ENCODE data around the gene CCDC74B.
"Not testable (repeated sequence)": the region's sequence is repeated elsewhere in the genome, so short reads cannot be mapped to it uniquely, and the experiment has no call there.

Gene CCDC74B

GRCh38 chr2:130158631-130159030 lies 13.7 kb upstream of the CCDC74B start:
- H3K4me3 ChIP-seq (replicated peaks; ENCODE audit: low read depth, low read length) = no peak overlapping the region
- TF ChIP-seq CTCF (IDR thresholded peaks at IDR 0.05; ENCODE audit: low read length, missing control alignments) = no peak
- no peak for DNase-seq (ENCODE audit: low read depth)

- H3K4me3 ChIP-seq (replicated peaks; ENCODE audit: low read depth, low read length); DNase-seq (ENCODE audit: low read depth): not testable (repeated sequence)
Measured at GRCh38 chr2:130157825-130158514, 13.1 kb upstream of the CCDC74B start.

GRCh38 chr2:130157354-130157753 lies 12.4 kb upstream of the CCDC74B start:
- H3K4me3 ChIP-seq (replicated peaks; ENCODE audit: low read depth, low read length); DNase-seq (ENCODE audit: low read depth): not testable (repeated sequence)

- H3K4me3 ChIP-seq (replicated peaks; ENCODE audit: low read depth, low read length) = no peak overlapping the region
- no peak for DNase-seq (ENCODE audit: low read depth)
- no peak for TF ChIP-seq CTCF (IDR thresholded peaks at IDR 0.05; ENCODE audit: low read length, missing control alignments)
Measured at GRCh38 chr2:130156624-130157004, 11.7 kb upstream of the CCDC74B start.

- TF ChIP-seq CTCF (IDR thresholded peaks at IDR 0.05; ENCODE audit: low read length, missing control alignments) = peak; percentile 58
- H3K4me3 ChIP-seq (replicated peaks; ENCODE audit: low read depth, low read length) = not testable (repeated sequence)
- DNase-seq (ENCODE audit: low read depth) = peak; percentile 63
Measured at GRCh38 chr2:130155956-130156623, 11.2 kb upstream of the CCDC74B start.

- no peak for DNase-seq (ENCODE audit: low read depth)
- no peak for TF ChIP-seq CTCF (IDR thresholded peaks at IDR 0.05; ENCODE audit: low read length, missing control alignments)
Measured at GRCh38 chr2:130154773-130155765, 10.2 kb upstream of the CCDC74B start.

GRCh38 chr2:130154423-130154770 lies 9.5 kb upstream of the CCDC74B start:
- DNase-seq (ENCODE audit: low read depth); H3K4me3 ChIP-seq (replicated peaks; ENCODE audit: low read depth, low read length): not testable (repeated sequence)

More at GRCh38 chr2:130154773-130155765, 10.2 kb upstream of the CCDC74B start:
- H3K4me3 ChIP-seq (replicated peaks; ENCODE audit: low read depth, low read length) = no peak overlapping the region

- not testable (repeated sequence) for DNase-seq (ENCODE audit: low read depth); H3K4me3 ChIP-seq (replicated peaks; ENCODE audit: low read depth, low read length)
Measured at GRCh38 chr2:130153721-130154422, 9.0 kb upstream of the CCDC74B start.
